Panc1 (cell line): ENCODE results near the gene SHC4. TPM values are rescaled to one million over a fixed set of nuclear protein-coding genes. Genes with fewer than 3 reads are reported as not detected.

ENCODE experiments used
- ATAC-seq: fragments of 200-7000 bp; cut with Tn5 transposase; 2 replicates; pipeline ENCODE4 v1.9.1; 2020; ENCODE audit warnings: mild to moderate bottlenecking, moderate library complexity
- BruUV-seq: library from RNA; stranded (reverse); fragments of 400-500 nt; replicated peaks from 2 replicates; lab custom pipeline; 2021; lab: Mats Ljungman, UMichigan
- CTCF ChIA-PET: fragments of 300-600 bp; sonication (Branson Sonifier 250); formaldehyde crosslinking; loops from one replicate; lab custom pipeline; 2022; ENCODE audit warnings: antibody characterized with exemption; lab: Charles Lee
- POLR2A ChIA-PET: fragments of 300-600 bp; sonication (Branson Sonifier 250); formaldehyde crosslinking; loops from one replicate; lab custom pipeline; 2022; ENCODE audit warnings: antibody characterized with exemption; lab: Charles Lee
- DNase-seq: peaks from one replicate; pipeline ENCODE4 v3.0.0-alpha.2; 2010; ENCODE audit warnings: low read depth, low spot score
- H3K27ac ChIP-seq: 2 replicates; pipeline ENCODE4 v1.5.1; 2011; ENCODE audit warnings: mild to moderate bottlenecking, low read length, inconsistent platforms
- H3K27me3 ChIP-seq: fragments of 200-500 bp; sonication (Bioruptor generic); 2 replicates; pipeline ENCODE4 v1.6.0; 2014; ENCODE audit warnings: low read length, inconsistent platforms; ENCODE audit not compliant: control insufficient read depth, insufficient read depth
- H3K36me3 ChIP-seq: fragments of 200-500 bp; sonication (Bioruptor generic); 2 replicates; pipeline ENCODE4 v1.5.1; 2014; ENCODE audit warnings: inconsistent platforms, mild to moderate bottlenecking, low read length, moderate library complexity; ENCODE audit not compliant: control insufficient read depth, insufficient read depth
- H3K4me1 ChIP-seq: 2 replicates; pipeline ENCODE4 v1.5.1; 2011; ENCODE audit warnings: inconsistent platforms, mild to moderate bottlenecking, low read length, moderate library complexity; ENCODE audit not compliant: control insufficient read depth, insufficient read depth
- H3K4me3 ChIP-seq, 2 experiments: 2 replicates each; pipeline ENCODE4 v1.5.1; 2011 to 2012; ENCODE audit warnings: low read depth in 2 of 2, low read length in 2 of 2, mild to moderate bottlenecking in 2 of 2, inconsistent platforms in 1 of 2, moderate library complexity in 1 of 2
- H3K9me3 ChIP-seq: fragments of 200-500 bp; sonication (Bioruptor generic); 2 replicates; pipeline ENCODE4 v1.5.1; 2014; ENCODE audit warnings: low read depth, mild to moderate bottlenecking, inconsistent platforms, low read length, moderate library complexity; ENCODE audit not compliant: control insufficient read depth, insufficient read depth
- CTCF ChIP-seq: fragments of 450-650 bp; IDR thresholded peaks from 2 replicates; pipeline ENCODE4 v1.5.1; 2017; ENCODE audit warnings: mild to moderate bottlenecking
- POLR2AphosphoS5 ChIP-seq: IDR thresholded peaks from 2 replicates; pipeline ENCODE4 v1.6.1; 2012; ENCODE audit warnings: mild to moderate bottlenecking, low read depth, low read length, moderate library complexity
- REST ChIP-seq, 2 experiments: IDR thresholded peaks; 2 replicates each; pipeline ENCODE4 v1.6.1; 2011 to 2012; ENCODE audit warnings: low read depth in 2 of 2, control low read depth in 1 of 2, low read length in 1 of 2, mild to moderate bottlenecking in 1 of 2, moderate library complexity in 1 of 2; ENCODE audit not compliant: insufficient read depth in 1 of 2
- SIN3A ChIP-seq: IDR thresholded peaks from 2 replicates; pipeline ENCODE4 v1.6.1; 2012; ENCODE audit warnings: low read depth, mild to moderate bottlenecking, low read length, moderate library complexity, borderline replicate concordance; ENCODE audit not compliant: insufficient read depth
- TCF7L2 ChIP-seq: IDR thresholded peaks from 2 replicates; pipeline ENCODE4 v1.6.1; 2011; ENCODE audit warnings: mild to moderate bottlenecking, low read depth, low read length, inconsistent platforms
- in situ Hi-C: cut with HindIII; loops from 2 replicates; pipeline ENCODE4 v1.10.0; 2016; ENCODE audit warnings: low sequenced_read_pairs, low pct_unique_long_range_greater_than_20kb
- intact Hi-C: fragments of 100-400 bp; cut with micrococcal nuclease; formaldehyde crosslinking; loops from one replicate; pipeline ENCODE4 v1.10.0; 2022; ENCODE audit not compliant: unreplicated experiment
- total RNA-seq: library from RNA; stranded (reverse); gene quantifications from one replicate; pipeline ENCODE4 v1.2.1, GENCODE V29; 2021; ENCODE audit not compliant: unreplicated experiment

The SHC4 gene
- total RNA-seq, 1 experiment from 2014 or later = 0.10 TPM

GRCh38 chr15:48866141-48866563 lies 97.6 kb downstream of the SHC4 start:
- ATAC-seq (no peak), DNase-seq (no peak)
- TF ChIP-seq REST (IDR thresholded peaks at IDR 0.05; ENCODE audit: insufficient read depth in 1 of 2, low read depth in 2 of 2, low read length in 1 of 2) (no peak), CTCF (no peak), SIN3A (no peak), POLR2AphosphoS5 (no peak), TCF7L2 (no peak)
- Histone ChIP-seq H3K27me3 (peaks cover 2% of the 10 kb centered on the region), H3K36me3 (no peaks in the 10 kb centered on the region; the same call in 1 of the 2 replicates), H3K4me3 (no peak overlapping the region), H3K4me1 (no peaks in the 10 kb centered on the region), H3K27ac (no peak overlapping the region), H3K9me3 (no peaks in the 10 kb centered on the region)
- no TSS peak for BruUV-seq
- intact Hi-C loops = no loop called here
- in situ Hi-C loops = no loop called here
- ChIA-PET CTCF (no interaction called here), POLR2A (no interaction called here)

- no peak overlapping the region for H3K4me3 ChIP-seq
- in situ Hi-C loops (no loop called here), intact Hi-C loops (no loop called here)
- BruUV-seq = no TSS peak
- ATAC-seq = no peak
- H3K4me1 ChIP-seq = no peaks in the 10 kb centered on the region
- H3K27me3 ChIP-seq = no peaks in the 10 kb centered on the region; the same call in none of the 2 replicates
- ChIA-PET CTCF (no interaction called here), POLR2A (no interaction called here)
- DNase-seq = no peak
- H3K27ac ChIP-seq = no peak overlapping the region
- H3K36me3 ChIP-seq = no peaks in the 10 kb centered on the region; the same call in 1 of the 2 replicates
- no peaks in the 10 kb centered on the region for H3K9me3 ChIP-seq
- TF ChIP-seq SIN3A (no peak), REST (IDR thresholded peaks at IDR 0.05; ENCODE audit: insufficient read depth in 1 of 2, low read depth in 2 of 2, low read length in 1 of 2) (no peak), POLR2AphosphoS5 (no peak), CTCF (no peak), TCF7L2 (no peak)
Observed at GRCh38 chr15:48865370-48866079, 98.2 kb downstream of the SHC4 start.
